D341Med (cell line): ENCODE data around the gene POU2AF1.
"Not testable (repeated sequence)": the region's sequence is repeated elsewhere in the genome, so short reads cannot be mapped to it uniquely, and the experiment has no call there.

Source experiments
- DNase-seq: peaks from one replicate; pipeline ENCODE4 v3.0.0; 2012; ENCODE audit warnings: low spot score

The POU2AF1 gene

GRCh38 chr11:111344032-111344431 lies 35.0 kb downstream of the POU2AF1 start:
- DNase-seq = no peak

- no peak for DNase-seq
Observed at GRCh38 chr11:111342329-111342728, 36.7 kb downstream of the POU2AF1 start.

- no peak for DNase-seq
Observed at GRCh38 chr11:111339758-111340388, 39.2 kb downstream of the POU2AF1 start.

- DNase-seq = no peak
Observed at GRCh38 chr11:111336582-111337256, 42.4 kb downstream of the POU2AF1 start.

- DNase-seq = no peak
Observed at GRCh38 chr11:111336062-111336461, 43.0 kb downstream of the POU2AF1 start.

- no peak for DNase-seq
Observed at GRCh38 chr11:111335549-111335948, 43.5 kb downstream of the POU2AF1 start.

- peak; percentile 51 for DNase-seq
Observed at GRCh38 chr11:111334532-111335502, 44.3 kb downstream of the POU2AF1 start.

GRCh38 chr11:111331711-111332479 lies 47.2 kb downstream of the POU2AF1 start:
- DNase-seq = no peak

GRCh38 chr11:111330234-111330893 lies 48.7 kb downstream of the POU2AF1 start:
- no peak for DNase-seq

- no peak for DNase-seq
Observed at GRCh38 chr11:111329306-111330204, 49.5 kb downstream of the POU2AF1 start.

GRCh38 chr11:111327908-111328624 lies 51.0 kb downstream of the POU2AF1 start:
- DNase-seq = no peak

- no peak for DNase-seq
Observed at GRCh38 chr11:111326824-111327223, 52.3 kb downstream of the POU2AF1 start.

- no peak for DNase-seq
Observed at GRCh38 chr11:111325259-111325658, 53.8 kb downstream of the POU2AF1 start.

GRCh38 chr11:111324277-111324720 lies 54.8 kb downstream of the POU2AF1 start:
- no peak for DNase-seq

- DNase-seq = no peak
Observed at GRCh38 chr11:111322534-111322933, 56.5 kb downstream of the POU2AF1 start.

- no peak for DNase-seq
Observed at GRCh38 chr11:111320728-111321568, 58.1 kb downstream of the POU2AF1 start.

- DNase-seq = not testable (repeated sequence)
Observed at GRCh38 chr11:111320199-111320598, 58.9 kb downstream of the POU2AF1 start.

GRCh38 chr11:111319296-111319695 lies 59.8 kb downstream of the POU2AF1 start:
- DNase-seq = no peak

- DNase-seq = no peak
Observed at GRCh38 chr11:111312076-111312475, 67.0 kb downstream of the POU2AF1 start.
